WERI-Rb-1 (cell line): ENCODE results near the gene ZNF83.
"Not testable (repeated sequence)": the region's sequence is repeated elsewhere in the genome, so short reads cannot be mapped to it uniquely, and the experiment has no call there.

Experiments used
- DNase-seq: peaks from one replicate; pipeline ENCODE4 v3.0.0-alpha.2; 2020
- H3K27ac ChIP-seq: fragments of 250-450 bp; sonication (Bioruptor Pico); 2 replicates; pipeline ENCODE4 v1.5.1; 2020; ENCODE audit warnings: mild to moderate bottlenecking, moderate library complexity
- H3K27me3 ChIP-seq: fragments of 250-450 bp; sonication (Bioruptor Pico); 2 replicates; pipeline ENCODE4 v1.5.1; 2021; ENCODE audit warnings: mild to moderate bottlenecking, low read depth, moderate library complexity; ENCODE audit not compliant: insufficient read depth, severe bottlenecking
- H3K36me3 ChIP-seq: fragments of 250-450 bp; sonication (Bioruptor Pico); 2 replicates; pipeline ENCODE4 v1.5.1; 2020; ENCODE audit warnings: mild to moderate bottlenecking, moderate library complexity
- H3K4me3 ChIP-seq: 2 replicates; pipeline ENCODE4 v1.5.1; 2011; ENCODE audit warnings: low read depth, mild to moderate bottlenecking, control low read depth, low read length
- H3K9me3 ChIP-seq: fragments of 250-450 bp; sonication (Bioruptor Pico); 2 replicates; pipeline ENCODE4 v1.5.1; 2021; ENCODE audit warnings: mild to moderate bottlenecking, moderate library complexity; ENCODE audit not compliant: severe bottlenecking
- CTCF ChIP-seq: IDR thresholded peaks from 2 replicates; pipeline ENCODE4 v1.5.1; 2011; ENCODE audit warnings: low read depth, mild to moderate bottlenecking, control low read depth, inconsistent platforms, low read length

The ZNF83 gene

GRCh38 chr19:52600639-52601024 is 37.5 kb downstream of the ZNF83 start:
- Histone ChIP-seq H3K36me3 (peaks cover 7% of the 10 kb centered on the region), H3K4me3 (peak overlapping the region; percentile 57), H3K9me3 (peaks cover 7% of the 10 kb centered on the region), H3K27me3 (no peaks in the 10 kb centered on the region), H3K27ac (peak overlapping the region; percentile 40; the same call in 1 of the 2 replicates)
- peak; percentile 54 for DNase-seq
- no peak for TF ChIP-seq CTCF

- DNase-seq: no peak
- peaks cover 7% of the 10 kb centered on the region for H3K9me3 ChIP-seq
- no peak for TF ChIP-seq CTCF
- H3K27ac ChIP-seq: no peak overlapping the region
- H3K4me3 ChIP-seq: no peak overlapping the region
- no peaks in the 10 kb centered on the region for H3K27me3 ChIP-seq
- peaks cover 7% of the 10 kb centered on the region for H3K36me3 ChIP-seq
Measured at GRCh38 chr19:52599241-52599640, 38.9 kb downstream of the ZNF83 start.

- not testable (repeated sequence) for H3K27me3 ChIP-seq, H3K9me3 ChIP-seq, H3K36me3 ChIP-seq, H3K27ac ChIP-seq, DNase-seq, H3K4me3 ChIP-seq
Measured at GRCh38 chr19:52593441-52593840, 44.7 kb downstream of the ZNF83 start.

- H3K36me3 ChIP-seq: peaks cover 7% of the 10 kb centered on the region
- H3K27ac ChIP-seq: no peak overlapping the region
- H3K9me3 ChIP-seq: peaks cover under 1% of the 10 kb centered on the region
- no peak overlapping the region for H3K4me3 ChIP-seq
- no peak for TF ChIP-seq CTCF
- no peak for DNase-seq
- H3K27me3 ChIP-seq: no peaks in the 10 kb centered on the region
Measured at GRCh38 chr19:52592301-52592700, 45.9 kb downstream of the ZNF83 start.

- peak; percentile 37 for DNase-seq
- no peak overlapping the region for H3K27ac ChIP-seq
- no peaks in the 10 kb centered on the region for H3K27me3 ChIP-seq
- no peaks in the 10 kb centered on the region for H3K9me3 ChIP-seq
- no peaks in the 10 kb centered on the region; the same call in 1 of the 2 replicates for H3K36me3 ChIP-seq
- no peak overlapping the region for H3K4me3 ChIP-seq
- TF ChIP-seq CTCF: peak; percentile 46
Measured at GRCh38 chr19:52590728-52591127, 47.4 kb downstream of the ZNF83 start.

GRCh38 chr19:52585604-52586003 is 52.6 kb downstream of the ZNF83 start:
- Histone ChIP-seq H3K27ac (no peak overlapping the region), H3K9me3 (no peaks in the 10 kb centered on the region), H3K27me3 (no peaks in the 10 kb centered on the region), H3K36me3 (peaks cover 27% of the 10 kb centered on the region), H3K4me3 (no peak overlapping the region)
- TF ChIP-seq CTCF: no peak
- DNase-seq: no peak
